Mucosa of rectum (tissue), 2 donors: ENCODE measurements around the gene NCOA1.
"Not testable (repeated sequence)": the region's sequence is repeated elsewhere in the genome, so short reads cannot be mapped to it uniquely, and the experiment has no call there.

Source experiments
- H3K27ac ChIP-seq, 2 donors: one replicate each; pipeline ENCODE4 v1.7.0; 2013; ENCODE audit warnings: inconsistent platforms in 2 of 2, low read depth in 2 of 2, low read length in 2 of 2
- H3K27me3 ChIP-seq, 2 donors: one replicate each; pipeline ENCODE4 v1.7.0; 2013; ENCODE audit warnings: low read length in 2 of 2; ENCODE audit not compliant: control insufficient read depth in 2 of 2, insufficient read depth in 2 of 2
- H3K36me3 ChIP-seq, 2 donors: one replicate each; pipeline ENCODE4 v1.7.0; 2013; ENCODE audit warnings: low read length in 2 of 2; ENCODE audit not compliant: control insufficient read depth in 2 of 2, insufficient read depth in 2 of 2
- H3K4me1 ChIP-seq, 2 donors: one replicate each; pipeline ENCODE4 v1.7.0; 2013; ENCODE audit warnings: low read length in 2 of 2, mild to moderate bottlenecking in 1 of 2; ENCODE audit not compliant: control insufficient read depth in 2 of 2, insufficient read depth in 2 of 2
- H3K4me3 ChIP-seq, 2 donors: one replicate each; pipeline ENCODE4 v1.7.0; 2013; ENCODE audit warnings: low read length in 2 of 2
- H3K9ac ChIP-seq, 2 donors: one replicate each; pipeline ENCODE4 v1.7.0; 2013; ENCODE audit warnings: low read length in 2 of 2, low read depth in 1 of 2, mild to moderate bottlenecking in 1 of 2
- H3K9me3 ChIP-seq, 2 donors: one replicate each; pipeline ENCODE4 v1.7.0; 2013; ENCODE audit warnings: low read length in 2 of 2; ENCODE audit not compliant: control insufficient read depth in 2 of 2
- donor health status: healthy.
- donor health status: Normal muscosa, but diverticular disease.

NCOA1 gene

GRCh38 chr2:24568551-24568950, 77.5 kb downstream of the NCOA1 start:
- no peaks in the 10 kb centered on the region for H3K9me3 ChIP-seq
- H3K4me1 ChIP-seq: peaks cover 5 to 7% of the 10 kb centered on the region in 2 donors
- H3K27me3 ChIP-seq: no peaks in the 10 kb centered on the region
- H3K4me3 ChIP-seq: no peak overlapping the region
- H3K27ac ChIP-seq: no peak overlapping the region
- no peak overlapping the region for H3K9ac ChIP-seq
- H3K36me3 ChIP-seq: peaks cover 11 to 12% of the 10 kb centered on the region in 2 donors

- H3K4me3 ChIP-seq, H3K27me3 ChIP-seq, H3K27ac ChIP-seq, H3K9me3 ChIP-seq, H3K9ac ChIP-seq, H3K4me1 ChIP-seq: not testable (repeated sequence)
- H3K36me3 ChIP-seq: peaks cover 11 to 12% of the 10 kb centered on the region in 2 donors
These were observed 78.5 kb downstream of the NCOA1 start for GRCh38 chr2:24569565-24569964.

- H3K36me3 ChIP-seq: peaks cover 11 to 12% of the 10 kb centered on the region in 2 donors
- no peak overlapping the region for H3K4me3 ChIP-seq
- H3K4me1 ChIP-seq: peaks cover 5 to 7% of the 10 kb centered on the region in 2 donors
- H3K27me3 ChIP-seq: no peaks in the 10 kb centered on the region
- no peak overlapping the region for H3K27ac ChIP-seq
- no peaks in the 10 kb centered on the region for H3K9me3 ChIP-seq
- H3K9ac ChIP-seq: no peak overlapping the region
These were observed 79.2 kb downstream of the NCOA1 start for GRCh38 chr2:24570225-24570624.

- Histone ChIP-seq H3K27ac (no peak overlapping the region), H3K4me3 (no peak overlapping the region), H3K4me1 (peaks cover 5 to 10% of the 10 kb centered on the region in 2 donors), H3K9ac (no peak overlapping the region), H3K9me3 (no peaks in the 10 kb centered on the region), H3K27me3 (no peaks in the 10 kb centered on the region), H3K36me3 (peaks cover 0 to 2% of the 10 kb centered on the region in 2 donors)
These were observed 80.9 kb downstream of the NCOA1 start for GRCh38 chr2:24571828-24572442.

- Histone ChIP-seq H3K36me3 (no peaks in the 10 kb centered on the region), H3K27me3 (no peaks in the 10 kb centered on the region), H3K9me3 (no peaks in the 10 kb centered on the region), H3K4me3 (no peak overlapping the region), H3K4me1 (peaks cover 5 to 13% of the 10 kb centered on the region in 2 donors), H3K27ac (no peak overlapping the region), H3K9ac (no peak overlapping the region)
These were observed 85.1 kb downstream of the NCOA1 start for GRCh38 chr2:24576146-24576545.

GRCh38 chr2:24576617-24577016, 85.6 kb downstream of the NCOA1 start:
- Histone ChIP-seq H3K4me1 (peaks cover 5 to 13% of the 10 kb centered on the region in 2 donors), H3K27me3 (no peaks in the 10 kb centered on the region), H3K9me3 (no peaks in the 10 kb centered on the region), H3K9ac (no peak overlapping the region), H3K27ac (no peak overlapping the region), H3K36me3 (no peaks in the 10 kb centered on the region), H3K4me3 (no peak overlapping the region)

GRCh38 chr2:24577481-24577880, 86.4 kb downstream of the NCOA1 start:
- no peaks in the 10 kb centered on the region for H3K9me3 ChIP-seq
- no peak overlapping the region for H3K9ac ChIP-seq
- H3K27ac ChIP-seq: no peak overlapping the region
- H3K4me1 ChIP-seq: peaks cover 0 to 7% of the 10 kb centered on the region in 2 donors
- no peak overlapping the region for H3K4me3 ChIP-seq
- no peaks in the 10 kb centered on the region for H3K27me3 ChIP-seq
- H3K36me3 ChIP-seq: no peaks in the 10 kb centered on the region

- no peak overlapping the region for H3K9ac ChIP-seq
- H3K27me3 ChIP-seq: no peaks in the 10 kb centered on the region
- no peaks in the 10 kb centered on the region for H3K9me3 ChIP-seq
- H3K4me3 ChIP-seq: no peak overlapping the region
- no peaks in the 10 kb centered on the region for H3K36me3 ChIP-seq
- no peak overlapping the region for H3K27ac ChIP-seq
- peaks cover 0 to 7% of the 10 kb centered on the region in 2 donors for H3K4me1 ChIP-seq
These were observed 88.2 kb downstream of the NCOA1 start for GRCh38 chr2:24579053-24579803.

- Histone ChIP-seq H3K27ac (no peak overlapping the region), H3K27me3 (no peaks in the 10 kb centered on the region), H3K36me3 (no peaks in the 10 kb centered on the region), H3K4me1 (peaks cover 0 to 7% of the 10 kb centered on the region in 2 donors), H3K4me3 (no peak overlapping the region), H3K9me3 (no peaks in the 10 kb centered on the region), H3K9ac (no peak overlapping the region)
These were observed 89.5 kb downstream of the NCOA1 start for GRCh38 chr2:24580561-24580960.

GRCh38 chr2:24581971-24582370, 90.9 kb downstream of the NCOA1 start:
- not testable (repeated sequence) for H3K4me1 ChIP-seq, H3K27ac ChIP-seq, H3K27me3 ChIP-seq, H3K9me3 ChIP-seq, H3K4me3 ChIP-seq, H3K9ac ChIP-seq, H3K36me3 ChIP-seq
